ENCODE measurements around the gene KLHL13. TPM values are rescaled to one million over a fixed set of nuclear protein-coding genes. Genes with fewer than 3 reads are reported as not detected.

The KLHL13 gene
- total and polyA plus RNA-seq, 2 donors from 2014 or later: 13.8 to 55.4 TPM

- TF ChIP-seq, protein P1, sequence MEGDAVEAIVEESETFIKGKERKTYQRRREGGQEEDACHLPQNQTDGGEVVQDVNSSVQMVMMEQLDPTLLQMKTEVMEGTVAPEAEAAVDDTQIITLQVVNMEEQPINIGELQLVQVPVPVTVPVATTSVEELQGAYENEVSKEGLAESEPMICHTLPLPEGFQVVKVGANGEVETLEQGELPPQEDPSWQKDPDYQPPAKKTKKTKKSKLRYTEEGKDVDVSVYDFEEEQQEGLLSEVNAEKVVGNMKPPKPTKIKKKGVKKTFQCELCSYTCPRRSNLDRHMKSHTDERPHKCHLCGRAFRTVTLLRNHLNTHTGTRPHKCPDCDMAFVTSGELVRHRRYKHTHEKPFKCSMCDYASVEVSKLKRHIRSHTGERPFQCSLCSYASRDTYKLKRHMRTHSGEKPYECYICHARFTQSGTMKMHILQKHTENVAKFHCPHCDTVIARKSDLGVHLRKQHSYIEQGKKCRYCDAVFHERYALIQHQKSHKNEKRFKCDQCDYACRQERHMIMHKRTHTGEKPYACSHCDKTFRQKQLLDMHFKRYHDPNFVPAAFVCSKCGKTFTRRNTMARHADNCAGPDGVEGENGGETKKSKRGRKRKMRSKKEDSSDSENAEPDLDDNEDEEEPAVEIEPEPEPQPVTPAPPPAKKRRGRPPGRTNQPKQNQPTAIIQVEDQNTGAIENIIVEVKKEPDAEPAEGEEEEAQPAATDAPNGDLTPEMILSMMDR (IDR thresholded peaks at IDR 0.05; ENCODE audit: borderline replicate concordance, extremely low read depth, insufficient read depth): no peak
- no peak overlapping the region for H3K4me3 ChIP-seq (ENCODE audit: low read length in 3 of 3)
- no peaks in the 10 kb centered on the region for H3K36me3 ChIP-seq (ENCODE audit: control insufficient read depth in 2 of 3, insufficient read depth in 3 of 3, low read length in 3 of 3)
- no peaks in the 10 kb centered on the region for H3K27me3 ChIP-seq (ENCODE audit: control insufficient read depth, insufficient read depth, low read length)
- FAIRE-seq (no peak), DNase-seq (no peak)
- intact Hi-C loops (cut with DNase I): no loop called here
- no peaks in the 10 kb centered on the region for H3K4me1 ChIP-seq (ENCODE audit: control insufficient read depth in 2 of 3, insufficient read depth in 2 of 3, low read depth in 1 of 3, low read length in 3 of 3)
- H3K9me3 ChIP-seq (ENCODE audit: control insufficient read depth in 2 of 3, insufficient read depth in 1 of 3, low read length in 3 of 3): no peaks in the 10 kb centered on the region
- H3K9ac ChIP-seq (ENCODE audit: low read length in 3 of 3): no peak overlapping the region
- no peak overlapping the region for H3K27ac ChIP-seq (ENCODE audit: low read depth in 2 of 2, low read length in 2 of 2)
These were observed 206.4 kb downstream of the KLHL13 start for GRCh38 chrX:117910216-117910615.

GRCh38 chrX:117898226-117898625 is 218.4 kb downstream of the KLHL13 start:
- Histone ChIP-seq H3K36me3 (ENCODE audit: control insufficient read depth in 2 of 3, insufficient read depth in 3 of 3, low read length in 3 of 3) (no peaks in the 10 kb centered on the region), H3K4me3 (ENCODE audit: low read length in 3 of 3) (no peak overlapping the region), H3K27ac (ENCODE audit: low read depth in 2 of 2, low read length in 2 of 2) (no peak overlapping the region), H3K9ac (ENCODE audit: low read length in 3 of 3) (no peak overlapping the region), H3K9me3 (ENCODE audit: control insufficient read depth in 2 of 3, insufficient read depth in 1 of 3, low read length in 3 of 3) (no peaks in the 10 kb centered on the region), H3K27me3 (ENCODE audit: control insufficient read depth, insufficient read depth, low read length) (no peaks in the 10 kb centered on the region), H3K4me1 (ENCODE audit: control insufficient read depth in 2 of 3, insufficient read depth in 2 of 3, low read depth in 1 of 3, low read length in 3 of 3) (no peaks in the 10 kb centered on the region)
- intact Hi-C loops (cut with DNase I): no loop called here
- TF ChIP-seq, protein P1 (IDR thresholded peaks at IDR 0.05; ENCODE audit: borderline replicate concordance, extremely low read depth, insufficient read depth): no peak
- DNase-seq: no peak
- no peak for FAIRE-seq

DNA sequence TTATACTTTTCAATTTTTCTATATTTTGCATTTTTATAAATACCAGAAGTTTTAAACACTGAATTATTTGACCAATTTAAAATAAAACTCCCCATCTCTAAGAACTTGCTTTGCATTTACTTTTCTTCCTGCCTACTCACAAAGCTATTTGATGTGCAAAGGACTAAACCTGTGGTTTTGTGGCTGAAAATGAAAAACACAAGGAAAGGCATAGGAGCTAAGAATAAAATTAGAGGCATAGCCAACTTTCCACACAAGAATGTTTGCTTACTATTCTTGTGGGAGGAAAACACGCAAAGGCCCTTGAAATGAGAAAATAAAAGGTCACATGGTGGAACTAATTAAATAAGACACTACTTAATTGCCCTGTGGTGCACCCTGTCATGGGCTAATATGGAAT is 221.2 kb downstream of the KLHL13 start:
- H3K4me3 ChIP-seq (ENCODE audit: low read length in 3 of 3): no peak overlapping the region
- no peaks in the 10 kb centered on the region for H3K36me3 ChIP-seq (ENCODE audit: control insufficient read depth in 2 of 3, insufficient read depth in 3 of 3, low read length in 3 of 3)
- no peaks in the 10 kb centered on the region for H3K27me3 ChIP-seq (ENCODE audit: control insufficient read depth, insufficient read depth, low read length)
- intact Hi-C loops (cut with DNase I): no loop called here
- TF ChIP-seq, protein P1 (IDR thresholded peaks at IDR 0.05; ENCODE audit: borderline replicate concordance, extremely low read depth, insufficient read depth): no peak
- no peak for DNase-seq
- FAIRE-seq: no peak
- no peak overlapping the region for H3K27ac ChIP-seq (ENCODE audit: low read depth in 2 of 2, low read length in 2 of 2)
- no peak overlapping the region for H3K9ac ChIP-seq (ENCODE audit: low read length in 3 of 3)
- no peaks in the 10 kb centered on the region for H3K9me3 ChIP-seq (ENCODE audit: control insufficient read depth in 2 of 3, insufficient read depth in 1 of 3, low read length in 3 of 3)
- no peaks in the 10 kb centered on the region for H3K4me1 ChIP-seq (ENCODE audit: control insufficient read depth in 2 of 3, insufficient read depth in 2 of 3, low read depth in 1 of 3, low read length in 3 of 3)

DNA sequence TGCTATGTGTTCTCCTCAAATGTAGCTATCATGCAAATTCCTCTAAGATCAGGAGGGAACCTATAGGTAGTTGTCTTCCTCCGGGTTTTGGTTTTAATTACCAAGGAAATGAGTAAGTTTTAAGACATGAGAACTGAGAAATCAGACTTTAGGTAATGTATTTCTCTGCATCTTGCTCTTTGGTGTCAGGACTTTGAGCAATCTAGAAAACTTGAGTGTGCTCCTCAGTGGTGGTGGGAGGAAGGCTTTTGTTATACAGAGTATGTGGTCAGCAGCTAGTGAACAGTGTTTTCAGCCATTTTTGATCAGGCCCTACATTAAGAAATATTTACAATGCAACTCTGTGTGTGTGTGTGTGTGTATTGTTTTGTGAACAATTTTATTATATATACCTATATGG is 224.1 kb downstream of the KLHL13 start:
- H3K4me3 ChIP-seq (ENCODE audit: low read length in 3 of 3): no peak overlapping the region
- H3K36me3 ChIP-seq (ENCODE audit: control insufficient read depth in 2 of 3, insufficient read depth in 3 of 3, low read length in 3 of 3): no peaks in the 10 kb centered on the region
- FAIRE-seq (no peak), DNase-seq (no peak)
- intact Hi-C loops (cut with DNase I): no loop called here
- no peak overlapping the region for H3K27ac ChIP-seq (ENCODE audit: low read depth in 2 of 2, low read length in 2 of 2)
- H3K9ac ChIP-seq (ENCODE audit: low read length in 3 of 3): no peak overlapping the region
- H3K9me3 ChIP-seq (ENCODE audit: control insufficient read depth in 2 of 3, insufficient read depth in 1 of 3, low read length in 3 of 3): no peaks in the 10 kb centered on the region
- TF ChIP-seq, protein P1 (IDR thresholded peaks at IDR 0.05; ENCODE audit: borderline replicate concordance, extremely low read depth, insufficient read depth): no peak
- no peaks in the 10 kb centered on the region for H3K27me3 ChIP-seq (ENCODE audit: control insufficient read depth, insufficient read depth, low read length)
- no peaks in the 10 kb centered on the region for H3K4me1 ChIP-seq (ENCODE audit: control insufficient read depth in 2 of 3, insufficient read depth in 2 of 3, low read depth in 1 of 3, low read length in 3 of 3)
